ENCODE measurements around the gene CTF1. TPM values are rescaled to one million over a fixed set of nuclear protein-coding genes. Genes with fewer than 3 reads are reported as not detected.

The CTF1 gene
- total and polyA plus RNA-seq, 10 of the 15 experiments (the other 5 are each of a cell fraction or from before 2014, with no cell fraction given), result 0.04 to 0.46 (median 0.11) TPM; not detected in 3

DNA sequence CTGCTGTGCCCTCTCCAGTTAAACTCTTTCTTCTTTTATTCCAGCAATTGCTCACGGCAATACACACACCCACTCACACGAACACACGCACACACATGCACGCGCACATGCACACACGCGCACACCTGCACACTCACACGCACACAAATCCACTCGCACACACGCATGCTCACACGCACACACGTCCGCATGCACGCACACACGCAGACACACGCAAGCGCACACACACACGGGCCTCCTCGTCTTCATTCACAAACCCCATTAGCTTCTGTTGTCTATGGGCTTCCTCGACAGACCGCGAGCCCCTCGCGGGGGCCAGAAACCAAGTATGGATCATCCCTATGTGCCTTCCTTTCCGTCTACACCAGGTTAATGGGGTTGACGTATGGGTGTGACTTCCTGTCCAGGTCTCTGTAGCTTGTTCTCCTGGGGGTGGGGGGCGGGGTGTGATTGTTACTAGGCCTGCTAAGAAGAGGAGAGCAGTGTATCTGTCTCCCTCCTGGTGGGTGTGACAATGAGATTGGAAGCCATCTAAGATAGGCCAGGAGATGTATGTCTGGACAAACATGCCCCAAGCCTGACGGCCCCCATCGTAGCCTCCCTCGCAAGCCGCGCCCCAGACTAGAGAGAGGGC is 670 bp upstream of the CTF1 start:
- TF ChIP-seq, protein P1, sequence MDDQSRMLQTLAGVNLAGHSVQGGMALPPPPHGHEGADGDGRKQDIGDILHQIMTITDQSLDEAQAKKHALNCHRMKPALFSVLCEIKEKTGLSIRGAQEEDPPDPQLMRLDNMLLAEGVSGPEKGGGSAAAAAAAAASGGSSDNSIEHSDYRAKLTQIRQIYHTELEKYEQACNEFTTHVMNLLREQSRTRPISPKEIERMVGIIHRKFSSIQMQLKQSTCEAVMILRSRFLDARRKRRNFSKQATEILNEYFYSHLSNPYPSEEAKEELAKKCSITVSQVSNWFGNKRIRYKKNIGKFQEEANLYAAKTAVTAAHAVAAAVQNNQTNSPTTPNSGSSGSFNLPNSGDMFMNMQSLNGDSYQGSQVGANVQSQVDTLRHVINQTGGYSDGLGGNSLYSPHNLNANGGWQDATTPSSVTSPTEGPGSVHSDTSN (IDR thresholded peaks at IDR 0.05; ENCODE audit: insufficient replicate concordance, low read depth, low read length), result peak; percentile 30
- TF ChIP-seq MYC (IDR thresholded peaks at IDR 0.05; ENCODE audit: insufficient read depth, insufficient read length, insufficient replicate concordance, low read length, severe bottlenecking), result no peak
- TF ChIP-seq ZNF622 (IDR thresholded peaks at IDR 0.05), result no peak
- 0 out of 2 replicates have a peak, but pooled peaks have one; percentile 48 for TF ChIP-seq ZBTB33 (IDR thresholded peaks at IDR 0.05)
- TF ChIP-seq TCF3 (IDR thresholded peaks at IDR 0.05; ENCODE audit: borderline replicate concordance, insufficient read depth, low read depth, low read length), result peak; percentile 84
- TF ChIP-seq CHD2 (IDR thresholded peaks at IDR 0.05; ENCODE audit: borderline replicate concordance, low read depth, low read length), result no peak
- no peak for TF ChIP-seq HSF1 (IDR thresholded peaks at IDR 0.05; ENCODE audit: low read depth, low read length)
- no peak for TF ChIP-seq TAF1 (IDR thresholded peaks at IDR 0.05; ENCODE audit: borderline replicate concordance, low read depth, low read length)
- no peak for TF ChIP-seq E4F1 (IDR thresholded peaks at IDR 0.05; ENCODE audit: borderline replicate concordance, partially characterized antibody)
- no peak for TF ChIP-seq IKZF2 (IDR thresholded peaks at IDR 0.05)
- TF ChIP-seq, protein P2, sequence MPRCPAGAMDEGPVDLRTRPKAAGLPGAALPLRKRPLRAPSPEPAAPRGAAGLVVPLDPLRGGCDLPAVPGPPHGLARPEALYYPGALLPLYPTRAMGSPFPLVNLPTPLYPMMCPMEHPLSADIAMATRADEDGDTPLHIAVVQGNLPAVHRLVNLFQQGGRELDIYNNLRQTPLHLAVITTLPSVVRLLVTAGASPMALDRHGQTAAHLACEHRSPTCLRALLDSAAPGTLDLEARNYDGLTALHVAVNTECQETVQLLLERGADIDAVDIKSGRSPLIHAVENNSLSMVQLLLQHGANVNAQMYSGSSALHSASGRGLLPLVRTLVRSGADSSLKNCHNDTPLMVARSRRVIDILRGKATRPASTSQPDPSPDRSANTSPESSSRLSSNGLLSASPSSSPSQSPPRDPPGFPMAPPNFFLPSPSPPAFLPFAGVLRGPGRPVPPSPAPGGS (IDR thresholded peaks at IDR 0.05; ENCODE audit: borderline replicate concordance, insufficient read depth, low read depth, low read length, poor library complexity, severe bottlenecking), result peak; percentile 99
- Histone ChIP-seq H3K4me3 (no peak overlapping the region), H3K79me2 (ENCODE audit: control insufficient read depth, insufficient read depth, low read length) (peaks cover 1% of the 10 kb centered on the region; the same call in 1 of the 2 replicates), H3K9me3 (replicated peaks; ENCODE audit: control insufficient read depth, insufficient read depth, low read length) (no peaks in the 10 kb centered on the region), H3K27me3 (replicated peaks in 1 of 2; ENCODE audit: control insufficient read depth in 2 of 2, insufficient read depth in 2 of 2, low read length in 1 of 2) (no peaks in the 10 kb centered on the region), H2AFZ (ENCODE audit: control insufficient read depth, low read depth, low read length) (no peak overlapping the region), H3K4me1 (ENCODE audit: control insufficient read depth, insufficient read depth, low read length) (peaks cover 25% of the 10 kb centered on the region), H3K27ac (ENCODE audit: control insufficient read depth, insufficient read depth) (no peak overlapping the region), H3K4me2 (ENCODE audit: control insufficient read depth, insufficient read depth) (no peak overlapping the region), H3K36me3 (ENCODE audit: control insufficient read depth in 2 of 2, insufficient read depth in 2 of 2, low read length in 1 of 2) (no peaks in the 10 kb centered on the region), H3K9ac (ENCODE audit: control insufficient read depth, insufficient read depth, low read length) (no peak overlapping the region), H4K20me1 (ENCODE audit: control insufficient read depth, insufficient read depth) (no peaks in the 10 kb centered on the region; the same call in 1 of the 2 replicates)
- DNase-seq (ENCODE audit: low read depth, low spot score), result no peak
- no peak for FAIRE-seq
- in situ Hi-C loops (cut with MboI), result no loop called here
- BruUV-seq (replicated peaks), result no TSS peak
- POLR2A ChIA-PET, result interaction anchor here (0.5 kb wide), 1 partner anchor 32 kb away, joined by 3 read pairs; no protein-coding TSS in a partner anchor
- CTCF ChIA-PET, result interaction anchor here (0.7 to 4.1 kb wide), 2 partner anchors 23 to 51 kb away, joined by 3 to 28 read pairs; no protein-coding TSS in a partner anchor
- SMC1A ChIA-PET (ENCODE audit: uncharacterized antibody, unreplicated experiment), result interaction anchor here (1.2 to 8.8 kb wide), 2 partner anchors 46 to 51 kb away, joined by 3 to 146 read pairs; no protein-coding TSS in a partner anchor
- intact Hi-C loops (cut with micrococcal nuclease; ENCODE audit: unreplicated experiment), result loop anchor here (2.0 to 10.0 kb wide), 3 partner anchors 27 to 241 kb away; partner anchors contain the start of genes FBRS, FBXL19 and PRR14
- no peak for ATAC-seq
- WGBS (ENCODE audit: insufficient coverage, insufficient replicate concordance, low lambda C conversion rate, missing lambda C conversion rate), result 93% methylated on average over 32 of the region's 32 CpGs
- RAD21 ChIA-PET (ENCODE audit: unreplicated experiment), result interaction anchor here (2.0 kb wide), 1 partner anchor 51 kb away, joined by 7 read pairs; no protein-coding TSS in a partner anchor

Data from GM12878 (cell line).